CD14-positive monocyte (primary cell): ENCODE data around the gene NTM. TPM values are rescaled to one million over a fixed set of nuclear protein-coding genes. Genes with fewer than 3 reads are reported as not detected.

Experiments
- DNase-seq, 3 donors: peaks; one replicate each; pipeline ENCODE4 v3.0.0-alpha.2; 2011 to 2022
- H2AFZ ChIP-seq: 2 replicates; pipeline ENCODE4 v1.6.0; 2012; ENCODE audit warnings: mild to moderate bottlenecking, low read depth, low read length, inconsistent platforms; ENCODE audit not compliant: insufficient read depth, poor library complexity, severe bottlenecking
- H3K27ac ChIP-seq, 2 donors: 1 replicate in 1 of 2; 2 replicates in 1 of 2; pipeline ENCODE4 v1.5.1; 2012 to 2013; ENCODE audit warnings: low read length in 2 of 2, control low read depth in 1 of 2, inconsistent platforms in 1 of 2, low read depth in 1 of 2, mild to moderate bottlenecking in 1 of 2
- H3K27me3 ChIP-seq, 2 donors: one replicate each; pipeline versions ENCODE4 v1.6.0 to v1.6.1; 2011 to 2013; ENCODE audit warnings: low read length in 2 of 2; ENCODE audit not compliant: control insufficient read depth in 2 of 2, insufficient read depth in 2 of 2
- H3K36me3 ChIP-seq, 2 donors: replicated peaks in 1 of 2; 1 replicate in 1 of 2; 2 replicates in 1 of 2; pipeline versions ENCODE4 v1.5.1 to v1.6.1; 2012 to 2013; ENCODE audit warnings: low read length in 2 of 2, control low read depth in 1 of 2, inconsistent platforms in 1 of 2, mild to moderate bottlenecking in 1 of 2; ENCODE audit not compliant: insufficient read depth in 2 of 2, control insufficient read depth in 1 of 2
- H3K4me1 ChIP-seq, 2 donors: 1 replicate in 1 of 2; 2 replicates in 1 of 2; pipeline versions ENCODE4 v1.5.1 to v1.6.1; 2012 to 2013; ENCODE audit warnings: low read length in 2 of 2, control low read depth in 1 of 2, inconsistent platforms in 1 of 2, mild to moderate bottlenecking in 1 of 2, moderate library complexity in 1 of 2; ENCODE audit not compliant: insufficient read depth in 2 of 2, control insufficient read depth in 1 of 2
- H3K4me2 ChIP-seq: replicated peaks from 2 replicates; pipeline ENCODE3; 2012; ENCODE audit warnings: low read length, moderate library complexity, mild to moderate bottlenecking; ENCODE audit not compliant: poor library complexity, severe bottlenecking; ENCODE audit errors: extremely low read depth
- H3K4me3 ChIP-seq, 3 experiments: fragments of 200-600 bp in 1 of 3; sonication (generic) in 1 of 3; replicated peaks in 1 of 3; 1 replicate in 2 of 3; 2 replicates in 1 of 3; pipeline ENCODE4 v1.5.1; 2011 to 2013; ENCODE audit warnings: low read length in 3 of 3, mild to moderate bottlenecking in 3 of 3, control low read depth in 2 of 3, low read depth in 2 of 3, inconsistent platforms in 1 of 3, moderate library complexity in 1 of 3
- H3K79me2 ChIP-seq: 2 replicates; pipeline ENCODE4 v1.6.0; 2012; ENCODE audit warnings: mild to moderate bottlenecking, control low read depth, inconsistent platforms, low read length, moderate library complexity; ENCODE audit not compliant: insufficient read depth
- H3K9ac ChIP-seq: 2 replicates; pipeline ENCODE4 v1.6.0; 2017; ENCODE audit warnings: low read length, mild to moderate bottlenecking; ENCODE audit not compliant: insufficient read depth, poor library complexity, severe bottlenecking
- H3K9me3 ChIP-seq, 2 donors: replicated peaks in 1 of 2; 1 replicate in 1 of 2; 2 replicates in 1 of 2; pipeline versions ENCODE4 v1.5.1 to v1.6.1; 2012 to 2013; ENCODE audit warnings: low read length in 2 of 2, control low read depth in 1 of 2; ENCODE audit not compliant: control insufficient read depth in 1 of 2, insufficient read depth in 1 of 2
- H4K20me1 ChIP-seq: 2 replicates; pipeline ENCODE4 v1.6.0; 2012; ENCODE audit warnings: mild to moderate bottlenecking, low read length, control low read depth, moderate library complexity; ENCODE audit not compliant: insufficient read depth
- H3K27ac Mint-ChIP-seq, 7 donors: one replicate each; pipeline ENCODE4 v1.8.0; 2020; ENCODE audit warnings: mild to moderate bottlenecking in 7 of 7, mixed read lengths in 7 of 7, moderate library complexity in 6 of 7, inconsistent platforms in 2 of 7
- H3K27me3 Mint-ChIP-seq, 3 donors: one replicate each; pipeline ENCODE4 v1.8.0; 2021 to 2022; ENCODE audit warnings: low read depth in 3 of 3, mild to moderate bottlenecking in 3 of 3, mixed read lengths in 3 of 3, moderate library complexity in 3 of 3, inconsistent platforms in 1 of 3
- H3K36me3 Mint-ChIP-seq, 2 donors: one replicate each; pipeline ENCODE4 v1.8.0; 2020; ENCODE audit warnings: mixed read lengths in 2 of 2, inconsistent platforms in 1 of 2, mild to moderate bottlenecking in 1 of 2
- H3K4me1 Mint-ChIP-seq: one replicate; pipeline ENCODE4 v1.8.0; 2020; ENCODE audit warnings: mild to moderate bottlenecking, mixed read lengths
- H3K4me3 Mint-ChIP-seq, 2 donors: one replicate each; pipeline ENCODE4 v1.8.0; 2020; ENCODE audit warnings: mild to moderate bottlenecking in 2 of 2, mixed read lengths in 2 of 2, moderate library complexity in 1 of 2
- H3K9me3 Mint-ChIP-seq, 7 donors: one replicate each; pipeline ENCODE4 v1.8.0; 2020 to 2022; ENCODE audit warnings: mixed read lengths in 7 of 7, mild to moderate bottlenecking in 6 of 7, moderate library complexity in 6 of 7, inconsistent platforms in 2 of 7
- CTCF ChIP-seq: fragments of 200-600 bp; IDR thresholded peaks from one replicate; pipeline ENCODE4 v1.8.0; 2022; ENCODE audit warnings: antibody characterized with exemption, mild to moderate bottlenecking
- WGBS: methylation state at CpG from one replicate; pipeline ENCODE4 v1.1.5; 2013; ENCODE audit warnings: missing lambda C conversion rate; ENCODE audit not compliant: insufficient coverage; 5-methylcytosine and 5-hydroxymethylcytosine counted together
- intact Hi-C, 2 donors: fragments of 100-400 bp; cut with micrococcal nuclease; formaldehyde crosslinking; loops; one replicate each; pipeline versions ENCODE4 v1.15.0 to v1.15.1; 2023
- polyA plus RNA-seq, 3 donors: library from polyadenylated mRNA; depleted of rRNA in 1 of 3; unstranded in 2 of 3; stranded (reverse) in 1 of 3; fragments of 300-500 nt in 2 of 3; fragments of >200 nt in 1 of 3; fragmentation: Illumina TruSeq in 2 of 3; gene quantifications; 1 replicate in 2 of 3; 2 replicates in 1 of 3; pipeline ENCODE4 v1.2.3, GENCODE V29; 2012 to 2021

NTM gene
- polyA plus RNA-seq, 3 donors: not detected

- no peaks in the 10 kb centered on the region for H3K9me3 Mint-ChIP-seq
- no CpG with 5 or more reads among the region's 5 CpGs for WGBS
- H3K36me3 Mint-ChIP-seq: no peaks in the 10 kb centered on the region
- Histone ChIP-seq H3K27ac (no peak overlapping the region), H3K9me3 (no peaks in the 10 kb centered on the region), H3K27me3 (peaks cover 14 to 23% of the 10 kb centered on the region in 2 donors), H4K20me1 (no peaks in the 10 kb centered on the region), H2AFZ (no peak overlapping the region), H3K4me1 (no peaks in the 10 kb centered on the region), H3K9ac (no peak overlapping the region), H3K4me3 (no peak overlapping the region), H3K79me2 (no peaks in the 10 kb centered on the region), H3K36me3 (no peaks in the 10 kb centered on the region), H3K4me2 (no peak overlapping the region)
- no peak overlapping the region for H3K27ac Mint-ChIP-seq
- H3K4me1 Mint-ChIP-seq: no peaks in the 10 kb centered on the region
- TF ChIP-seq CTCF: no peak
- H3K27me3 Mint-ChIP-seq: peaks cover 14 to 36% (median 25%) of the 10 kb centered on the region in 3 donors
- no peak for DNase-seq
- H3K4me3 Mint-ChIP-seq: no peak overlapping the region
- intact Hi-C loops: loop anchor here in 1 of 2 donors (10.0 kb wide), 1 partner anchor 158 kb away; no protein-coding TSS in a partner anchor
These were observed 532.7 kb downstream of the NTM start for GRCh38 chr11:131903074-131903473.

GRCh38 chr11:131904756-131905155 is 534.3 kb downstream of the NTM start:
- Mint-ChIP-seq H3K36me3 (no peaks in the 10 kb centered on the region), H3K27me3 (peaks cover 26 to 53% (median 34%) of the 10 kb centered on the region in 3 donors), H3K4me3 (no peak overlapping the region), H3K4me1 (no peaks in the 10 kb centered on the region), H3K27ac (no peak overlapping the region), H3K9me3 (no peaks in the 10 kb centered on the region)
- no peaks in the 10 kb centered on the region for H4K20me1 ChIP-seq
- intact Hi-C loops: loop anchor here in 1 of 2 donors (10.0 kb wide), 1 partner anchor 160 kb away; no protein-coding TSS in a partner anchor
- WGBS: 32% methylated on average over 3 of the region's 3 CpGs
- H3K9me3 ChIP-seq: no peaks in the 10 kb centered on the region
- H3K36me3 ChIP-seq: no peaks in the 10 kb centered on the region
- H3K27ac ChIP-seq: no peak overlapping the region
- no peak overlapping the region for H2AFZ ChIP-seq
- no peaks in the 10 kb centered on the region for H3K79me2 ChIP-seq
- H3K4me1 ChIP-seq: no peaks in the 10 kb centered on the region
- no peak for TF ChIP-seq CTCF
- H3K27me3 ChIP-seq: peaks cover 29 to 35% of the 10 kb centered on the region in 2 donors
- no peak for DNase-seq
- H3K4me2 ChIP-seq: no peak overlapping the region
- H3K4me3 ChIP-seq: no peak overlapping the region
- no peak overlapping the region for H3K9ac ChIP-seq
